Stimulated activated CD4-positive, alpha-beta T cell treated with anti-CD3 and anti-CD28 coated beads, Interleukin-4, amount 100 ng/mL, for 48 hours (primary cell): ENCODE data around the gene CSTF3.

Source experiments
- DNase-seq, 2 donors: peaks; one replicate each; pipeline ENCODE4 v3.0.0-alpha.2; 2020; ENCODE audit warnings: low read depth in 2 of 2

CSTF3 gene

DNA sequence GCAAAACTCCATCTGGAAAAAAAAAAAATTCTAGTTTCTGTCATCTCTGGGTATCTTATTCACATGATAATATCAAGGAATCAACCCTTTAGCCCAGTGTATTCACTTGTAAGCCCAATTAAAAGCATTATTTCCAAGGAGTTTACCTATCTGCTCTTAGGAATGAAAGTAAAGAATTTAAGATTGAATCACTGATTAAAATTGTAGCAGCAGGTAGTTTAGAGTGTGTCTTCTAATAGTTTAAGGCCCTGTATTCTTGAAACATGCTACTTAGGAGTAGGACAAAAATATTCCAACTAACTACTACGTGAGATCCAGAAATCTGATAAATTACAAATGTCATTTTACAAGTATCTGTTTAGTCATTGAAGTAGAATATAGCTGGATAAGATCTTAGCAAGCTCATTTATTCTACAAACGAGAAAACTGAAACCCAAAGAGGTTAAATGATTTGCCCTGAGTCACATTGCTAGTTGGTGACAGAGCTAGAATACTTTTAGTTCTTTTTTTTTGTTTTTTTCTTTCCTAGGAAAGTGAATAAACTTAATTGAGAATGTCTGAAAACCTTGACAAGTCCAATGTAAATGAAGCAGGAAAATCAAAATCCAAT is 118.0 kb downstream of the CSTF3 start:
- DNase-seq = no peak

DNA sequence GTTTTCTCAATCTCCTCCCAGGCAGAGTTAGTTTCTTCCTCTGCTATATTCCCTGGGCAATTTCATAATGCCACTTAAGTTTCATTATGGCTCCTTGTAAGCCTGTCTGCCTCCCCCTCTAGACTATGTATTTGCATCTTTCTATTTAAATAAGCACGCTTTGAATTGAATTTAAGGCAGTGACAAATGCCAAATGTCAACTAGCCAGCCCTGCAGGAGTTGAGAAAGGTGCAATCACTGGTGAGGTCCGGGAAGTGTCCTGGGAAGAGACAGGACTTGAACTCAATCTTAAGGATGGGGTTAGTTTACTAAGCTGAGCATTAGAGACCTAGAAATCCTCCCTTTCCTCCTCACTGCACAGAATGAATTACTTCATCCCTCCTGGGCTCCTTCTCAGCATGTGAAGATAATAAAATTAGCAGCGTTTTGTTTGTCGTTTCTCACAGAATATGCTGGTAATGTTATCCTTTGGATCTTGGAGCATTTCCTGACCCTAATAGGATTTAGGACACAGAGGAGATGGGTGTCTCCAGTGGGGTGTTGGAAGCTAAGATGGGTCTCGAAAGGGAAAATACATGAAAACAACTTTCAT is 120.3 kb downstream of the CSTF3 start:
- DNase-seq = no peak

DNA sequence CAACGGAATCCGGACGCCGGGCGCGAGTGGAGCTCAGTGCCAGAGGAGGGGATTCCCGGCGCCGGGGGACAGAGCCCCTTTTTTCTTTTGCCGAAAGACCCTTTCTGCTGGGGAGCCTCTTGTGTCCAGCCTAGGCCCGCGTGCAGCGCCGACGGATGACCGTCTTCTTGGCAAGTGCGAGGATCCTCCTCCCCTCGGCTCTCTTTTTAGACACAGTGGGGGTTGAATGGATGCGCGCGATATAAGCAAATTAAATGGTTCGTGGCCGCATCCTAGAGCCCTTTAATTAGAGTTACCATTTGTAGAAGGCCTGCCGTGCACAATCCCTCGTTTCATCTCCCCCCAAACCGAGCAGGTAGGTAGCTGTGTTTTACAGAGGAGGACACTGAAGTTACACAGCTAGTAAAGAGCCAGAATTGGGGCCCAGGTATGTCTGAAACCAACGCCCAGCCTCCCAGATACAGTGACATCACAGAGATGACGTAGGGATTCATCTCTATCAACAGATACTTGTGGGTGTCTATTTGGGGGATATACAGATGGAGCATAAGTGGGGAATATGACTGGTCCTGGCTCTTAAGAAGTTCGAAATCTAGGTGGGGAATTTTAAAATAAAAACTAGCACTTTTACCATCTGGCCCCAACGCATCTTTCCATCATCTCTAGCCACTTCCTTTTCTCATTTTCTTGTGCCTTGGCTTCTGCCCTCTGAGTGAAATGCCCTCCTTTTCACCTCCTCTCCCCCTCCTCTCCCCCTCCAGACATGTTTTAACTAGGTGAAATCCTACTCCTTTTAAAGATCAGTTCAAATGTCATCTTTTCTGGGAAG is 121.0 kb downstream of the CSTF3 start:
- DNase-seq = peak in 1 of 2 donors; percentile 18

DNA sequence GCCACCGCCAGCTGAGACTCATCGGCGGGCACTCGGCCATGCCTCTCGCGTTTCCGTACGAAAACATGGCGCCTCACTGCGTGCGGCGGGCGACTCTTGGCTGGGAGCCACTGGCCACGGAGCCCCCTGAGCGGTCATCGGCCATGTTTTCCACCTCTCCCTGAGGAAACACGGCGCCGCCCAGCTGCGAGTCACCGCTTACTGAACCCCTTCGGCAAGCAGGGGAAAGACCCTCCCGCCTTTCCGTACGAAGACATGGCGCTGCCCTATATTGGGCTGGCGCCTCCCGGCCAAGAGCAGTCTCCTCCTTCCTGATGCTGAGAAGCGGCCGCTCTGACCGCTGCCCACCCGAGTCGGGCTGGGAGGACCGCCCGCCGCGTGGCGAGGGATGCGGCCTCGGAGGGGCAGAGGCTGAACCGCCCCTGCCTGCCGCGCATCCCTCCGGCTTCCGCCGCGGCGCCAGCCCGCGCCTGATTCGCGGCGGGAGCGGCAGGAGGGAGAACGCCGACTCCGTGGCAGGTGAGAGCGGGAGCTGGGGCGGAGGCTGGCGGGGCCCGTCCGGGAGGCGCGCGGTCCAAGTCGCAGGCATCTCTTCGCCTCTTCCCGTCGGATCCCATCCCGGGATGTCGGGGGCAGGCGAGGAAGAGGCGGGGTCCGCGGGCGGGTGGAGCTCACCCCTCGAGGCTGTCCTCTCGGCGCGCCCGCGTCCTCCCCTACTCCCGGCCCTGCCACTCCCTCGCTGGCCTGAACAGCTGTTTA is 121.8 kb downstream of the CSTF3 start, which contains the start of gene TCP11L1:
TCP11L1 (plus strand) TSS at position 299 of the 759 bp plus-strand sequence. CDS start 4,202 bp downstream, outside the sequence.
- peak; percentile 75 to 80 for DNase-seq

DNA sequence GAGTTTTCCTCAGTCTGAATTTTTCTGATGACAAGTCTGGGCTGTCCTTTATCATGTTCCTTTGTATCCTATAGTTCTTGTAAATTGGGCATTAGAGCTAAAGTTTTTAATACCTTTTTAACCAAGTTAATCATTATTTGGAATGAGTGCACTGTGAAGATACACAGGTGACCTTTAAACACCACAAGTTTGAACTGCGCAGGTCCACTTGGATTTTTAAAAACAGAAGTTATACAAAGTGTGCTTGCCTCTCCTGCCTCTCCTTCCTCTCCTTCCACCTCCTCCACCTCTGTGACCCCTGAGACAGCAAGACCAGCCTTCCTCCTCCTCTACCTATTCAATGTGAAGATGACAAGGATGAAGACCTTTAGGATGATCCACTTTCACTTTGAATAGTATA is 126.3 kb downstream of the CSTF3 start:
- no peak for DNase-seq
